ENCODE data around the gene CACNA1C.

The CACNA1C gene

DNA sequence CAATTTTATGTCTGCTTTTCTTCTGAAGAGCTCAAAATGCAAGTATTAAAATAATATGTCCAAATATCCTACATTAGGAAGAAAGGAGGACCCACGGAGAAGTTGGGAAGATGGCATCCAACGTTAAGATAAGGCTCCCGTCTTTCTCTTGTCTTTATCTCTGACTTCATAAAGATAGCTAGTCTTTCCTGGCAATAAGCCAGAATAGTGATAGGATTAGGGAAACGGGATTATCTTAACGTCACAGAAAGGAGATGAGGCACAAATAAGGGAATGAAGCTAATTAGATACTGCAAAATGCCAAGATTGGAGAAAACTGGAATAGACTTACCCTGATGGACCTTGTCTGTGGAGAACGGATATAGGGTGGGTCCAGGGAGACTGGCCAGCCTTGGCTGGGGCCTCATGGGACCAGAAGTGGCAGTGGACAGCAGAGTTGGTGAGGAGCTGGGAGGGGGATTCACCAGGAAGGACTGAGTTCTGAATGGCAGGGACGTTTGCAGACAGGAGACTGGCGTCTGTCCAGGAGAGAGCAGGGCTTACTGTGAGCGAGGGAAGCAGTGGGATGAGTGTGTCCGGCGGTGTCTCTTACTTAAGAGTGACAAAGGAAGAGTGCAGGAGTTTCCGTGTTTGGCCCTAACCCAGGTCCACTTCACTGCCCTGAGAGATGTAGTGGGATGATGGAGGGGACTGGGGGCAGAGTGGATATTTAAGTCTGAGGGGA, 119.9 kb downstream of the CACNA1C start:
- DNase-seq: no peak

DNA sequence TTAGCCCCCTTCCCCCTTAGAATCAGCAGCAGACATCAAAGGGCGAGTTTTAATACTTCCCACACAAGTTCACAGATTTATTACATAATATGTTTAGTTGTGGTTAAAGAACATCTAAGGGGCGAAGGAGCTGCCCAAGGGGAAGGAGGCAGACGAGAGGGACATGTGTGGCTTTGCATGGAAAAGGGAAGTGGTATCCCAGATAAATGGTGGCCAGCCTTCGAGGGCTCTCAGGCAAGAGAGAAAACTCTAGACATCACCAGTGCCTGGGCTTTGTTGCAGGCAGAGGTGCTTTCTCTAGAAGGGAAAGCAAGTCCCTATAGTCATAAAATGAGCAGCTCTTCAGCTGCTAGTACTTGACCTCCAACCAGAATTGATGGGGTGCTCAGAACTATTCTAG, 121.2 kb downstream of the CACNA1C start:
- DNase-seq: peak; percentile 17

- DNase-seq: no peak
These were observed 124.2 kb downstream of the CACNA1C start for GRCh38 chr12:2177003-2177402.

DNA sequence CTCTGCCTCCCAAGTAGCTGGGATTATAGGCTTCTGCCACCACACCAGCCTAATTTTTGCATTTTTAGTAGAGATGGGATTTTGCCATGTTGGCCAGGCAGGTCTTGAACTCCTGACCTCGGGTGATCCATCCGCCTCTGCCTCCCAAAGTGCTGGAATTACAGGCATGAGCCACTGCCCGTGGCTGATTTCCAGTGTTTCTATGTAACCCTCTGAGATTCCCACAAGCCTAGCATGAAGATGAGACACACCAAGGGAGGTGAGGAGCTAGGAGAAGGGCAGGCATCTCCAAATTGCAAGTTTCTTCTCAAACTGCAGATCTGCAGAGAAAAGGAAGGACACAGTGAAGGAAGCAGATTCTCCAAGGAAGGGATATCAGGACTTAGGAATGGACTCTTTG, 125.0 kb downstream of the CACNA1C start:
- DNase-seq: no peak

- no peak for DNase-seq
These were observed 126.3 kb downstream of the CACNA1C start for GRCh38 chr12:2179058-2179457.

DNA sequence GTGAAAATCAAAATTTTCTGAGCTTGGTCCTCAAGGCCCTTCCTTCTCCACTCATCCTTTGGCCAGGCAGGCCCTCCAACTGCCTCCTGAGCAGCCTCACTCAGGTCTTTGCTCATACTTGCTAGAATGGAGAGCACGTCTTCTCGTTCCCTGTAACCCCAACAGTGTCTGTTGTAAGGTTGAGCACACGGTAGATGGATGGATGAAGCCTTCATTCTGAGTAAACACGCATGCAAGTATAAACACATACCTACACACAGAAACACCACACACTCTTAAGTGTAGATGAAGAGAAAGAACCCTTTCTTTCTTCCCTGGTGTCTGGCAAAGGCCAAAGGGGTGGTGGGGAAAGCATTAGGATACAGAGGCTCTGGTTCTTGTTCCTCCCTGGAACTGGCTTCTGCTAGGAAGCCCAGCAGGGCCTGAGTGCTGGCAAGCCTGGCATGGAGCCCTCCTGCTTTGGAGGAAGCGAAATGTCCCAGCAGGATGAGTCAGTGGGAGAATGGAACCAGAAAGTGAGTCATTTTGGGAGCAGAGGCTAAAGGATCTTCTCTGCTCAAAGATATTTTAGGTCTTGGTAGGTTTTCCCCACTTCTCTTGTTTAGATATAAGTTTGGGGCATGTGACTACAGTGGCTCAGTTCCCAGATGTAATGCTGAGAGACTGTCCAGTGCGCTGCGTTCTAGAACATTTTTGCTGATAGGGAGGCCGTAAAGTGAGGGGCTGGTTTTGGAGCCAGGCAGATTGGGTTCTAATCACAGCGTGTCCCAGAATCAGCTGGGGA, 127.4 kb downstream of the CACNA1C start:
- DNase-seq: no peak

- DNase-seq: no peak
These were observed 127.9 kb downstream of the CACNA1C start for GRCh38 chr12:2180737-2181082.

DNA sequence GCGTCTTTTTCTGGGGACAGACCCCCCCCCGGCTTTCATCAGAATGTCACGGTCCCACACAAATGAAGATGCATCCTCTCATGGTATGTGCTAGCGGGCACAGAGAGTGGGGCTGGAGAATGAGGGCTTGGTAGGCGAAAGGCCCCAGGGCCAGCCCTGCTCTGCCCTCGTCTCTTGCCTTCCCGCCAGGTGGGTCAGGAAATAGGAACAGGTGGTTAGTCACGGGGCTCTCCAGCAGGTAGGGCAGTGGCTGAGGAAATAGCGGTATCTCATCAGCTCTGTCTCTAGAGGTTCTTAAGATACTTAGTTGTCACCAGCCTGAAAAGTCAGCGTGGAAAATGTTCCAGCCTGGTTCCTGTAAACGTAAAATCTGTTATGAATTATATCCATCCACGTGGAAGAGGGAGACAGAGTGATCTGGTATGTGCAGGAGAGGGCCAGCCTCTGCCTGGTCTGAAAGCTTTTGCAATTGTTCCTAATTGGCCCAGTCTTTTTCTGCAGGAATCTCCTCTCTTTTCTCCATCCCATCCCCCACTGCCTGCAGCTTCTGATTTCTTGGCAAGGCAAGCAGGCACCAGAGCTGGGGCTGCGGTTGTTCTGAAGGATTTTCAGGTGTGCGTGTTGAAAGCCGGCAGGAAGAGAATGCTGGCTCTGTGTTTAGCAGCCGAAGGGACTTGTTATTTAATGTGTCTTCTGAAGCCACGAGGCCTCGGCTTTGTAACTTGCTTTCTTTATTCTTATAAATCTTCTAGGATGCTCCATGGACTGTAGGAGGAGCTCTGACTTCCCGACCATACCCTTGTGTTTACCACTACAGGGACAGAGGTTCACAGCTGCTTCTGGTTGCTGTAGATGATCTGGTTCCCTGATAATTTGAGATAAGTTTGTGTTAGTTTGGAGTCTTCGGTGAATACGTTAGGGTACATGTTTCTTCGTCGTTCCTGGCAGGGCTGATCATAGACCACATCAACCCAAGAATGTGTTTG, 131.1 kb downstream of the CACNA1C start:
- DNase-seq: peak; percentile 67

- DNase-seq: no peak
These were observed 133.1 kb downstream of the CACNA1C start for GRCh38 chr12:2185751-2186341.

DNA sequence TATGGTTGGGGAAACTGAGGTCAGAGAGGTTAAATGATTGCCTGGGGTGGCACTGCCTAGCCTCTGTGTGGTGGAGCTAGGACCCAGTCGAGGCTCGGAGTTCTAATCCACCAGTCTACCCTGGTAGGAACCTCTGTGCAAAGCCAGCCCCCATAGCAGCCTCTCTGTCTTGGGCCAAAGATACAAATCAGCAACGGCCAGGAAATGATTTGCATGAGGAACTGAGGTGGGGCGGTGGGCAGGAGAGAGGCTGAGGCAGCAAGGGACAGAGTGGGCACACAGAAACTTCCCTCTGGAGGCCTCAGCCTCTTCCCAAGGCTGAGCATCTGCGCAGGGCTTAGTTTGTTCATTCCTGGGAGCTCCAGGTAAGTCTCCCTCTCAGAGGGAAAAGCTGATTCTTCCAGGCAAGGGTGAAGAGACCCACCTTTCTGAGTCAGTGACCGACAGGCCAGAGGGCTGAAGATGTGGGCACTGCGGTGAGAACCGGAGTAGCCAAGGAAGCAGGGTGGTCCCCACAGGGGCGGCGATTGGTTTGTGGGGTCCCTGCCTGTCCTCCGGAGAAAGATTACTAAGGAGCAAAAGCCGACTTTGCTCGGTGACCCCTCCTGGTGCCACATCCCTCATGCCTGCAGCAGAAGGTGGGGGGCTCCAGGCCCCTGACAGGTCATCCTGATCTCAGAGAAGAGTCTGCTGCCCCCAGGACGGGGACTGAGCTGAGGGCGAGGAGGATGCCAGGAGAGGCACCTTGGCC, 134.6 kb downstream of the CACNA1C start:
- DNase-seq: peak; percentile 60

GRCh38 chr12:2190085-2190484, 137.3 kb downstream of the CACNA1C start:
- DNase-seq: no peak

GRCh38 chr12:2190896-2191533, 138.2 kb downstream of the CACNA1C start:
- DNase-seq: no peak

- DNase-seq: no peak
These were observed 138.9 kb downstream of the CACNA1C start for GRCh38 chr12:2191534-2192153.

DNA sequence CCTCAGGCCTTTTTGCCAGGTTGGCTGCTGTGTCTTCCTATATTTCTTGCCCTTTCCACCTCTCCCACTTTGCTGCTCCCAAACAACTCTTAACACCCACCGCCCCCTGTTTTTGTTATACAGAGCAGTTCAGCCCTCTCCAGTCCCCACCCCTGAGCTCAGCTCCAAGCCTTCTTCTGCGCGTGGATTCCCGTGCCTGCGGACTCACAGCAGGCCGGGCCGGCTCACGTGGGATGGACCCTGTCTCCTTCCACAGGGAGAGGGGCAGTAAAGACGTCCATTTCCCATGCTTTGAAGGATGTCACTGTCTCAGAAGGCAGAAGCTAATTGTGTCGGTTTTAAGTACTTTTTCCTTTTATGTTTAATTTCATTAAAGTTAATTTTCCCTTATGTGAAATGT, 139.4 kb downstream of the CACNA1C start:
- no peak for DNase-seq

DNA sequence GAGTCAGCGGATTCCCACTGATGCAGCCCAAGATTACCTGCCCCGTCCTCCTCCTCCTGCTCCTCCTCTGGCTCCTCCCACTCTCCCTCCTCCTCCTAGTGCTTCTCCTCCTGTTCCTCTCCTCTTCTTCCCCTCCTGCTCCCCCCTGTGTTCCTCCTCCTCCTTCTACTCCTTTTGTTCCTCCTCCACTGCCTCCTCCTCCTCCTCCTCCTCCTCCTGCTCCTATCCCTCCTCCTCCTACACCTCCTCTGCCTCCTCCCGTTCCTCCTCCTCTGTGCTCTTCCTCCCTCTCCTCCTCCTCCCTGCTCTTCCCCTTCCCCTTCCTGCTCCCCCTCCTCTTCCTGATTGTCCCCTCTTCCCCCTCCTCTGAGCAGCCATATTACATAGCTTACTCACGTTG, 141.3 kb downstream of the CACNA1C start:
- no peak for DNase-seq

GRCh38 chr12:2194571-2194970, 141.8 kb downstream of the CACNA1C start:
- no peak for DNase-seq

DNA sequence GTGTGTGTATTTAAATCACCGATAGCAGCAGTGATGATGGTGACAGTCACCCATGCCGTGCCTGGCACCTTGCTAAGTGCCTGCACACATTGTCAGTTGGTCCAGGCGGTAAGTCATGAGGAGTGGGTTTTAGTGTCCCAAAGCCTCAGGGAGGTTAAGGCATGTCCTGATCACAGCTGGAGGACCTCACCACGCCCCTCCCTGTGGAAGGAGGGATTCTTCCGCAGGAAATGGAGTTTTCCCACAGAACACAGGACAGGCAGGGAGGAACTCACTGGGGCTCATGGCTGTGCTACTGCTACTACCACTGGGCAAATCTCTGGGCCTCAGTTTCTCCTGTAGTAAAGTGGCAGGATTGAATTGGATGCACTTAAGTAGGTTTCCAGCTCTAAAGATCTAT, 142.3 kb downstream of the CACNA1C start:
- DNase-seq: no peak

DNA sequence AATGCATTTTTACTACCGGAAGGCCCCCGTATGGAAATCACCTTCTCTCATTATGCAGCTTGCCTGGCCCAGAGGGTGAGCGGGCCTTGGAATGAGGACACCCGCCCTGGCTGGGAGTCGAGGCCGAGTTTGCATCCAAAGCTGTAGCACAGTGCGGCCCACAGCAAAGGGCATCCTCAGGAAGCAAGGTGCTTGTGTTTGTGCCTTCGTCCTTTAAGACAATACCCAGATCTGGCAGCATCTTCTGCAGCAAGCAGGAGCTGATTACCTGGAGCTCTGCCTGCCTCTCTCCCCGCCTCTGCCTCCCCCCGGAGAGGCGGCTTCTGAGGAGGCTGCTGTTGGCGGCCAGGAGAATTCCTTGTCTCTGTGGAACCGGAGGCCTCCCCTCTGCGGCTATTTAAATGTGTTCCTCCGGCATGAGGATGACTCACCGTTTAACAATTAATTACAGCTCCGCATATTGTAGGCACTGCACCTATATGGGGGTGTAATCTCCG, 145.3 kb downstream of the CACNA1C start:
- no peak for DNase-seq

DNA sequence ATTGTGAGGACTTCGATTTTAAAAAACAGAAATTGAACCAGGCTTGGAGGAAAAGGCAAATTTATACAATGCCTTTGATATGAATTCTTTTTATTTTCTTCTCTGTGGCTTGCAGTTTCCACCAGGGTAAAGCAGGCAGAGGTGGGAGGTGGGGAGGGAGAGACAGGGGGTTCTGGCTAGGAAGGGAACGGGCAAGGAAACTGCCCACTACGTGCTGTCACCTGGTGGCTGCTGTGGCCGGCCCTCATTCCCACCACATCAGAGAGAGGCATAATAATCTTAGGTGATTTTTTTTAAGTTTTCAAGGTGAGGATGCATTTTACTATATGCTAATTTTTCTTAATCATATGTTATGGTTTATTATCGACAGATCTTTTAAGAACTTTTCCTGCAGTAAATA, 145.8 kb downstream of the CACNA1C start:
- no peak for DNase-seq

DNA sequence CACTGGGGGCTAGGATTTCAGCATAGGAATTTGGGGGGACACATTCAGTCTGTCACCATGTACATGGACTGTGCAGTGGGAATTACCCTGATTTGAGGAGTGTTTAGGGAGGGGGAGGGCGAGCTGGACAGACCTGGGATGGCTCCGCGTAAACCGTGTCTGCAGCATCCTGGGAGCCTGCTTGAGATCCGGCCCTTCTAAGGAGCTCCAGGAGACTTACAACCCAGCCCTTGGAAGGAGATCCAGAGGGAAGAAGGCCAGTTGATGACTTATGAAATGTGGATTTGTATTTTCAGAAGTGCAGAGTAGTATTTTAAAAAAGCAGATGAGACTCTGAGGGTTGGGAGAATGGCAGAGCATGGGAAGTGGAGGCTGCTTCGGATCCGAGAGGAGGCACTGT, 153.2 kb downstream of the CACNA1C start:
- no peak for DNase-seq
